HG02571 (cell line): ENCODE measurements around the gene SHLD1.
"Not testable (repeated sequence)": the region's sequence is repeated elsewhere in the genome, so short reads cannot be mapped to it uniquely, and the experiment has no call there.

Experiments used
- ATAC-seq: cut with Tn5 transposase; IDR thresholded peaks from one replicate; pipeline ENCODE4 v1.9.1; 2021; ENCODE audit warnings: mild to moderate bottlenecking, moderate library complexity; ENCODE audit not compliant: unreplicated experiment

SHLD1 gene, protein sequence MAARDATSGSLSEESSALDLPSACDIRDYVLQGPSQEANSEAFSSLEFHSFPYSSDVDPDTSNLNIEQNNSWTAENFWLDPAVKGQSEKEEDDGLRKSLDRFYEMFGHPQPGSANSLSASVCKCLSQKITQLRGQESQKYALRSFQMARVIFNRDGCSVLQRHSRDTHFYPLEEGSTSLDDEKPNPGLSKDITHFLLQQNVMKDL

DNA sequence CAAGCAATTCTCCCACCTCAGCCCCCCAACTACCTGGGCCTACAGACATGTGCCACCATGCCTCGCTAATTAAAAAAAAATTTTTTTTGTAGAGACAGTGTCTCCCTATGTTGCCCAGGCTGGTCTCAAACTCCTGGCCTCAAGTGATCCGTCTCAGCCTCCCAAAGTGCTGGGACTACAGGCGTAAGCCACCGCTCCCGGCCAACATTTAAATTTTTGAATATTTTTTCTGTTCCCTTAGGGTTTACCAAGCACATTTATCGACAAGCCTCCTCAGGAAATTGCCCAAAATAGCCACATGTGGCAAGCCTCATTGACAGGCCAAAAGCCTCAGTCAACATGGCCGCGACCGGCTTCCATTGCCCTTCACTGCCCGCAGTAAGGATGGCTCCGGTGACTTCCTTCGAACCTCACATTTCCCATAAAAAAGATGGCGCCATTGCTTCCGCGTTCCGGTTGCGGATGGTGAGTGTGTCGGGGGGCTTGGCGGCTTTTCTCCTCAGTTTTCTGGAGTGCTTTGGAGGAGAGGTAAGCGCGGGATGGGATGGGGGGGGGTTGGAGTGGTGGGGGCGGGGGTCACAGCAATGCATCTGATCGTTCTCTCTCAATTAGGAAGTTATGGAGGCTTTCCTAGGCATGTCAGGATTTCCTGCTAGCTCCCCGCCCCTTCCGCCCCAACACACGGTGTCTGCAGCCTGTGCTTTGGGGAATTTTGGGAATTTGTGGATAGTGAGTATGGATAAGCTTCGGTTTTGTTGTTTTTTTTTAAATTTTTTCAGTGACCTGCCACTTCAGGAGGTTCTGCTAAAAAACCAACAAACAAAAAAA is at the start of gene SHLD1:
SHLD1 (plus strand) TSS at position 450 of the 828 bp plus-strand sequence. CDS start 22,465 bp downstream, outside the sequence.
- peak; percentile 95 for ATAC-seq

DNA sequence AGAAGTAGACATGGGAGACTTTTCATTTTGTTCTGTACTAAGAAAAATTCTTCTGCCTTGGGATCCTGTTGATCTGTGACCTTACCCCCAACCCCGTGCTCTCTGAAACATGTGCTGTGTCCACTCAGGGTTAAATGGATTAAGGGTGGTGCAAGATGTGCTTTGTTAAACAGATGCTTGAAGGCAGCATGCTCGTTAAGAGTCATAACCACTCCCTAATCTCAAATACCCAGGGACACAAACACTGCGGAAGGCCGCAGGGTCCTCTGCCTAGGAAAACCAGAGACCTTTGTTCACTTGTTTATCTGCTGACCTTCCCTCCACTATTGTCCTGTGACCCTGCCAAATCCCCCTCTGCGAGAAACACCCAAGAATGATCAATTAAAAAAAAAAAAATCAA is 47.9 kb upstream of the SHLD1 start:
- not testable (repeated sequence) for ATAC-seq

DNA sequence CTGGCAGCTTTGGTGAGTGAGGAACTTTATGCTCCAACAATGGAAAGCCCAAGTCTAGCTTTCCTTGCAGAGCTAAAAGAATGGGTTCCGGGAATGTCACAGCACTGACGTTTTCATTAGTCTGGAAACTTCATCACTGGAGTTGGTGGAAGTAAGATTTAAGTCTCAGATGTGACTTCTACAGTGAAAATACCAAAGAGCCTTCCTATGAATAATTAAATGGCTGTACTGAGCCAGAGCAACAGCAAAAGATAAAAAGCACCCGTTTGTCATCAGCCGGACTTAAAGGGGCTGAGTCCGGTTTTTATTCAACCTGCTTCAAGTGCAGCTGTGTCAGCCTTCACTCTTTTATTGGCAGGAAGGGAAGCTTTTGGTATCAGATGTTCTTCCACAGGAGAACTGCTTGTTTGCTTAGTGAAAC is 46.5 kb upstream of the SHLD1 start:
- ATAC-seq, result no peak

DNA sequence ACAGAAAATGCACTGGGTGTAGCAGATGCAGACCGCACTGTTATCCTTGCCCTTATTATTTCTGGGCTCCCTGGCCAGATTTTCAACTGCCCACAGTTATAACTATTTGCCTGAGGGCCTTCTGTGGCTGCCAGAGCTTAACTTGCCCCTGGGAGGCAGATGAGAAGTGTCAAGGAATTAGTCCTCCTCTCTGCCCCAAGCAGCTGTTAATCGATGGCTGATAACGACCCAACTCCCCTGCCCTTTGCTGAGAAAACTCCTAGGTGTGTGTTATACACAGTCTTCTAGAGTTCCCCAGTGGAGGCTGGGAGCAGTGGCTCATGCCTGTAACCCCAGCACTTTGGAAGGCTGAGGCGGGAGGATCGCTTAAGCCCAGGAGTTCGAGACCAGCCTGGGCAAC is 44.4 kb upstream of the SHLD1 start:
- no peak for ATAC-seq

DNA sequence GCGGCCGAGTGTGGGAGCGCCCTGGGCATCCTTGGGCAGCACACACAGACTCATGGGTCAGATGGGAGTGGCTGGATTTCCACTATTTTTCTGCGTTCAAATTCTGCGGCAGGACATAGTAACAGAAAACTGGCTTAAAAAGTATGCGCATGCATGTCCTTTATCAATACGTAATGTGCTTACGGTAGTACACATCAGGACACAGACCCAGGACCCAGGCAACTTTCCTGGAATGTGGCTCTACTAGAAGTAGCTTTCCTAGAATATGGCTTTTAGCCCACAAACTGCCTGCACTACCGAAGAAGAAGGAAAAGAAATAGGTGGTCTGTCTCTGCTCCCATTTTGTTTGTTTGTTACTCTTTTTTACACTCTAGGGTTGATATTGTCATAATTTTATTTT is 43.4 kb upstream of the SHLD1 start:
- no peak for ATAC-seq

DNA sequence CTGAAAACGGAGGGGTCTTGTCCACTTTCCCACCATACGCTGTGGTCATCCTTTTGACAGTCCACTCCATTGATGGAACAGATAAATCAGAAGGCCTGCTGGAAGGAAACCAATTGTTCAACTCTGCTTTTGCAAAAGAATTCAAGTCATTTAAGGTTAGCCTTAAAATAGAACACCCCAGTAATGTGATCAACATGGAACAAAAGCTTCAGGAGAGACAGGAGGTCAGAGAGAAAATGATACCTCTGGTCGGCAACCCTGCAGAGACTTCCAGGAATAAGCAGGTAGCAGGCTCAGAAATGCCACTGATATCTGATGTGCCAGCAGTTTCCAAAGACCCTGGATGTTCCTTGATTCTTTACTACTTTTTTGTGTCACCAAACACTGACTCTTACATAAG is 39.6 kb upstream of the SHLD1 start:
- no peak for ATAC-seq

DNA sequence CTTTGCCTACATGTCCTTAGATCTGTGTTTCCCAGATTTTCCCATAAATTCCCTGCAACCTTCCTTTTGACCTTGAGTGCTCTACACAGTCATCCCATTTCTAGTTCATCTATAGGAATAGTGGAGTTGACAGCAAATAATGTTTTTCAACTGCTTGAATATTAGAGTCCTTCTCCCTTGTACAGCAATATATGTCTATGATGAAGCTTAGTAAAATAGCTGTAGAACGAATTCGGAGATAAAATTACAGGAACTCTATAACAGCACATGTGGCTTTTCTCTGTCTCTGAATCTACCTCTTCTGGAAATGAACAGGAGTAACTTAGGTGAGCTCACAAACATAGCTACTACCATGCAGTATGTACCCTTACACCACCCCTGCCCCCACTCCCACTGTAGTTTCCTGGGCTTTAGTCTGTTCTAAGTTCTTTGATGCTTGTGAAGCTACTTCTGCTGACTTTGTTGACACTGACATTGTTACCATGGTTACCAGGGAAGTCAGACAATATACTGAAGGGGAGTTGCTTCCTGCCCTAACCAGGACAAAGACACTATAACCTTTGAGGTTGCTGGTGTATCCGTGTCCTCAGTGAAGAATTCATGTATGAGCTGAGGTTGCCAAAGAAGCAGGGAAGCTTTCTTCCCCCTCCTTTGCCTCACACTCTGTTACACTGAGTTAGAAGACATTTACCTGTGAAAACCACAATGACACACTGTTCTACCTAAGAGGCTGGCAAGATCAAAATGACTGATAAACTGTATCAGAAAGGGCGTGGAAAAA is 35.8 kb upstream of the SHLD1 start:
- no peak for ATAC-seq

DNA sequence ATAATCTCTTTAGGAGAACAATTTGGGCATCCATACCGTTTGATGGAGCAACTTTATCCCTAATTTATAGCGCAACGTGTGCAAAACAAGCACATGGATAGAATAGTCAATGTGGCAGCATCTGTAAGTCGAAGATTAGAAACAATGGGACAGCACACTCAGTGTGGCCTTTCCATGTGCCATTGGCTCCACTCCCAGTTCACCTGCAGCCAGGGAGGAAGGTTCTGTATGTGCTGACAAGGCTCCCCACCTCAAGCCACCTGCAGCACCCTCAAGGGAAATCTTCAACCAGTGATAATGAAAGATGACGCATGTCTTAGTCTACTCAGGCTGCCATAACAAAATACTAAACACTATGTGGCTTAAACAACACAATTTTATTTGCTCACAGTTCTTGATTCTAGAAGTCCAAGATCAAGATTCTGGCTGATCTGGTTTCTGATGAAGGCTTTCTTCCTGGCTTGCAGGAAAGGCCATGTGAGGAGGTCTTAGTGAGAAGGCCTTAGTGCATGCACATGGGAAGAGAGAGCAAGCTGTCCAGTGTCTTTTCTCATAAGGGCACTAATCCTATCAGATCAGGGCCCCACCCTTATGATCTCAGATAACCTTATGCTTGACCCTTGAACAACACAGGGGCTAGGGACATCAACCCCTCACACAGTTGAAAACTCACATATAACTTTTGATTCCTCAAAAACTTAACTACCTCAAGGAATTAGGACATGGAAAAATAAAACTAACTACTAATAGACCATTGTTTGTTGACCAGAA is 34.9 kb upstream of the SHLD1 start:
- no peak for ATAC-seq

DNA sequence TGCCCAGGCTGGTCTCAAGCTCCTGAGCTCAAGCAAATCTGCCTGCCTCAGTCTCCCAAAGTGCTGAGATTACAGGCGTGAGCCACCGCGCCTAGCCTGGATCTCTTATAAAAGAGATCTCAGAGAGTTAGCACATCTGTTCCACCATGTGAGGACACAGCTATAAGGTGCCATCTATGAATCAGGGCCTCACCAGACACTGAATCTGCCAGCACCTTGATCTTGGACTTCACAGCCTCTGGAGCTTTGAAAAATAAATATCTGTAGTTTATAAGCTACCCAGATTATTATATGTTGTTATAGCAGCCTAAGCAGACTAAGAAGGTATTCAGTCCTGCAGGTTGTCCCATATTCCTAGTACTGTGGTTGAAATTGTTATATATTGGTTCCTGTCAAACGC is 33.2 kb upstream of the SHLD1 start:
- no peak for ATAC-seq

DNA sequence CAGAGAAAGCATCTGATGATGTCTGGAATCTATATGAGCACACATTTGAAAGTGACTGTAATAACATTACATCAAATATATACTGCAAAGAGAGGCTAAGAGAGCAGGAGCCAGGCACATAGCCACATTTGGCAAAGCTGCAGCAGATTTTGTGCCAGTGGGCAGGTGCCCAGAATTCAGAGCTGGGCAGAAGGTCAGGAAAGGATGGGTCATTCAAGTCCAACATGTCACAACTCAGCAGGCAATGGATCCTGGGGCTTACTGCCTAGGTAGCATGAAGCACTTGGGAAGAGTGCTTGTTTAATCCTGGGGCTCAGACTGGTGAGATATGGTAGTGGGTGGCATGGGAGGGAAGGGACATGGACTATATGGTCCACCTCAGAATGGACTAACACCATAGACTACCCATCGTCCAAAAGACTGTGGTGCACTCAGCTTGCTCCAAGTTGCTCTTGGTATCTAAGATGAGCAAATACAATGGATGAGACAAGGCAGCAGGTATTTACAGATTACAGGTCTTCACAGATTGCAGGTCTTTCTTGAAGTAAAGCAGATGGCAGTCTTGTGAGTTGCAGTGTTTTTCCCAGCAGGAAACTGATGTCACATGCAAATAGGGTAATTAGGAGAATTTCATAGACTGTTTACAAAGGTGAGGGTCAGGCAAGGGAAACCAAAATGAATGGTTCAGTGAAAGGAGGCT is 31.2 kb upstream of the SHLD1 start:
- no peak for ATAC-seq

DNA sequence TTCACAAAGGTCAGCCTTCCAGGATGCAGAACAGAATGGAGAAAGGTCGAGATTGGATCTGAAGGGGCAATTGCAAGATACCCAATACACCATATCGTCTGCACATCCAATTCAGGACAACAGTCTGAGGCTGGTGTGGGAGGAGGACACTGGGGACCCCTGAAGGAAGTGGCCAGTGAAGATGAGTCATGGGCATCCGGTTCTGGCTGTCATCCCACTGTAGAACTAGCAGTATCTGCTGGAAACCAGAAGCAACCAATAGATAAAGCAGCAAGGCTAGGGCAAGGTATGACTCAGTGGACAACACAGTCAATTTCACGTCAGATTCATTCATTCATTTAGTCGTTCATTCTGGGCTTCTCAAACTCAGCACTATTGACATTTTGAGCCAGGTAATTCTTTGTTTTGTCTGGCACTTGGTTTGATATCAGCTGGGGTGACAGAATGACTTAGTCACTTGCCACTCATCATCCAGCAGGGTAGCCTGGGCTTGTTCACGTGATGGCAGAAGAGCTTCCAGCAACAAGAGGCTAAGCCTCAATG is 30.3 kb upstream of the SHLD1 start:
- no peak for ATAC-seq

DNA sequence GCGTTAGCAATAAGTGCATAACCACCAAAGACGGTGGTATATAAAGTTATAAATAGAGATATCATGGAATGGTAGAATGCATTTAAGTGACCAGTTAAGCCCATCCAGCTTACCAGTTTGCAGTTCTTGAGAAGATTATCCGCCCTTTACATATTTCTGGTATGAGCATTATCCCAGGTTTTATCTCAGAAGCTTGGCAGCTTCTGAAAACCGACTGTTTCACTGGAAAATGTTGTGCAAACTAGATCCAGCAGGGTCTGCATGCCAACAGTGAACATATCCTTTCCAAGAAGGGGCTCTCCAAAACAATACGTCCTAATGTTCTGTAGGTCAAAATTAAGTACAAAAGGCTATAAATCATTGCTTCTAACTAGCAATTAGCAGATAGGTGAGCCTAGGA is 29.5 kb upstream of the SHLD1 start:
- ATAC-seq, result no peak

DNA sequence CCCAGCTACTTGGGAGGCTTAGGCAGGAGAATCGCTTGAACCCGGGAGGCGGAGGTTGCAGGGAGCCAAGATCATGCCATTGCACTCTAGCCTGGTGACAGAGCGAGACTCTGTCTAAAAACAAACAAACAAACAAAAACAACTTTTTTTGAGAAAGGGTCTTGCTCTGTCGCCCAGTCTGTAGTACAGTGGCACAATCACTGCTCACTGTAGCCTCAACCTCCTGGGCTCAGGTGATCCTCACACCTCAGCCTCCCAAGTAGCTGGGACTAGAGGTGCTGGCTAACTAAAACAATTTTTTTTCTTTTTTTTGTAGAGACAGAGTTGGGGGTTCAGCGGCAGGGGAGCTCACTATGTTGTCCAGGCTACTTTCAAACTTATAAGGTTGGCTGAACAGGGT is 28.8 kb upstream of the SHLD1 start:
- not testable (repeated sequence) for ATAC-seq

DNA sequence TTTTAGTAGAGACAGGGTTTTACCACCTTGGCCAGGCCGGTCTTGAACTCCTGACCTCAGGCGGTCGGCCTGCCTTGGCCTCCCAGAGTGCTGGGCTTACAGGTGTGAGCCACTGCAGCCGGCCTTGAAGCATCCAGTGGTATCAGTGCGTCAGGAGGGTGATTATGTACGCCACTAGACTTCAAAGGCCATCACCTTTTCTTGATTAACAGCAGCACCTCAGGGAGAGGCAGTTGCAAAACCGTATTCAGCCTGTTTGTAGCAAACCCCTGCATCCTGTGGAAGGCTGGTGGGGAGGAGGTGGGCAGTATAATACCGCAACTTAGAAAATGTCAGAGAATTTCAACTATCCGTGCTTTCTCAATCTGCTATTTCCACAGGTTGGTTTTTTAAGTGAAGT is 27.3 kb upstream of the SHLD1 start:
- ATAC-seq, result no peak

DNA sequence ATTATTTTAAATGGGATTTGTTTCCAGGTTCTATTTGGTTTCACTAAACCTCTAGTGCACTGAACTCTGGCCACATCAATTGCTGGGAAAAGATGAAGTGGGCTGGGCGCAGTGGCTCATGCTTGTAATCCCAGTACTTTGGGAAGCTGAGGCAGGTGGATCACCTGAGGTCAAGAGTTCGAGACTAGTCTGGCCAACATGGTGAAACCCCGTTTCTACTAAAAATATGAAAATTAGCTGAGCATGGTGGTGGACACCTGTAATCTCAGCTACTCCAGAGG is 25.1 kb upstream of the SHLD1 start:
- ATAC-seq, result not testable (repeated sequence)

DNA sequence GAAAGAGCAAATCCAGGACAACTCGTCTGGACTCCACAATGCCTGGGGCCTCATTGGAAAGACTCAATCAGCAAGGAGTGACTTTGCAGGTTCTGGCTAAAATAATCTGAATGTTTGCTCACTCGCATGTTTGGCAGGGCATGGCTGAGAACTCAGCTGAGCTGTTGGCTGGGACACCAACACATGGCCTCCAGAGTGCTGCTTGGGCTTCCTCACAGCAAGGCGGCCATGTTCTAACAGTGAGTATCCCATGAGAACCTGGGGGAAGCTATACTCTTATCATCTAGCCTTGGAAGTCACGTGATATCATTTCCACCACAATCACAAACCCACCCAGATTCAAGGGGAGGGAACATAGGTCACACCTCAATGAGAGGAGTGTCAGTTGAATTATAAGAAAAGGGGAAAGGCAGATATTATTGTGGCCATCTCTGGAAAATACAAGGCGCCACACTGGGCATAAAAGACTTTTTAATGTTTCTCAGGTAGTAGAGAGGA is 23.1 kb upstream of the SHLD1 start:
- ATAC-seq, result no peak

DNA sequence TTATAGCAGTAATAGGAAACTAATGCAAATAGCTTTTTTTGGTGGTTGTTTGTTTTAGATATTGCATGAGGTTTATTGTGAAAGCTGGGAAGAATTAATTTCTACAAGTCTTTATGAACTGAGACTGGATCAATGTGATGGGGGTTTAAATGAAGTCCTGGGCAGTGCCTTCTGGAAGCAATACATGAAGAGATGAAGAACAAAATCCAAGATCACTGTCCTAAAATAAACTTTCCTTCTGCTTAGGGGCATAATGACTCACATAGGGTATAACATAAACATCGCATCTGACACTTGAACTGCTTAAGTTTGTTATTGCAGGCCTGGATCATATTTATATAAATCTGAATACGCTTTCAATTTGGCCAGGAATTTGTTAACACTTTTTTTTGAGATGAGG is 20.9 kb upstream of the SHLD1 start:
- ATAC-seq, result no peak

DNA sequence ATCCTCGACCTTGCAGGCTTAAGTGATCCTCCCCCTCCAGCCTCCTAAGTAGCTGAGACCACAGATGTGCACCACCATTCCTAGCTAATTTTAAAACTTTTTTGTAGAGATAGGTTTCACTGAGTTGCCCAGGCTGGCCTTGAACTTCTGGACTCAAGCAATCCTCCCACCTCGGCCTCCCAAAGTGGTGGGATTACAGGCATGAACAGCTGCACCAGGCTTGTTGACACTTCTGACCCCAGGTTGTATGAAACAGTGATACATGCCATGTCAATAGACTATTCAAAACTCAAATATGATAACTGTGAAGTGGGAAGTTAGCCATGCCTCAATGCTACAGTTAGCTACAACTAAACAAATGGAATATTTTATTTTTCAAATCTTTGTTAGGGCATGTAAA is 20.1 kb upstream of the SHLD1 start:
- no peak for ATAC-seq

DNA sequence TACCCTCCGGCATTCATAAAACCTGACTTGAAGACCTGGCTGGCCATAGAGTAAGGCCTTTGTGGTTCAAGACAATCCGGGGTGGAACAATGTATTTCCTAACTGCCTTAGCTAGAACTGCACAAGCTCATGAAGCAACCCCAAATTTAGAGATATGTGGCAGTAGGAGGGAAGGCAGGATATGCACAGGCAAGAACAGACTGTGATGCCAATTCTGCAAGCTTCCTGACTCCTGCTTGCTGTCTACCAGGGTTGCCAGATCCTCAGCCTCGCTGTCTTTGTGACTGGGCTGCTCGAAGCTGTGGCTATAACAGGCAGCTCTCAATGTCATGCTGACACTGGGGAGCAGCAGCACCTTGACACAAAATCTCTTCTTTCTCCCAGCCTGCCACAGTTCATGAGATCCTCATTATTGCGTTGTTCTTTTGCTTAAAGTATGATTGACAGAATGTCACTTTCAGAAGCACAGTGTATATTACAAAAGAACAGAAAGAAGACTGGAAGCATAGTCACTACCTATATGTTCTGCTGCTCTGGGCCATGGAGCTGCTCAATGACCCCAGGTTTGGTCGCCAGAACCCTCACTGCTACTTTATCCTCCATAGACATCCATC is 18.3 kb upstream of the SHLD1 start:
- no peak for ATAC-seq

DNA sequence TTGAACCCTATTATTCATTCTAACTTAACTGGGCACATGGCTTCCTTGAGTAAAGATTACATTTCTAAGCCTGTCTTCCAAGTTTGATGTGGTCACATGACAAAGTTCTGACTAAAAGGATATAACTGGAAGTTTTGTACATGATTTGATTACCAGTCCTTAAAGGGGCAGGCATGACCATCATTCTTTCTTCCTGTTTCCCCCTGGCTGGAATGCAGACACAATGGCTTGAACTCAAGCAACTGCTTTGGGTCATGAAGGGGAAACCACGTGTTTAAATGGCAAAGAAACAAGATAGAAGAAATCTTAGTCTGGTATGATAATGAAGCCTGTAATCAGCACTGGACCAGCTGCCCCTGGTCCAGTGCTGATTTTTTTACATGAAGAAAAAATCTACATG is 15.6 kb upstream of the SHLD1 start:
- no peak for ATAC-seq
